ENCODE data around the gene CCDC201.

DNA sequence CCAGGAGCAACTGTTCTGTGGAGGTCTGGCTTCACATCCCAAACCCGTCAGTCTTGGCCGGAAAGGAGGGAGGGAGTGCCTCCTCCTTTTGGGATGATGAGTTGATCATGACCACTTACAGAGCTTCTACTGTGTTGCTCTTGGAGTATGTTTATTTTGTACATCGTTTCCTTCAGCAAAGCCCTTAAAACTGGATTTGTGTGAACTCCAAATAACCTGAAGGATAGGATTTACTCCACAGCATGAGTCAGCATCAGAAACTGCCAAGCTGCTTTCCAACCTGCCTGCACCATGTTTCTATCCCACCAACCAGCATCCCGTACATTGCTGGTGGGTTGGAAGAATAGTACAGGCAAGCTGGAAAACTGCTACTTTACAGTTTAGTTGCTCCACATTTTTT lies 3.5 kb downstream of the CCDC201 start:
- TF ChIP-seq POLR2A (IDR thresholded peaks at IDR 0.05; ENCODE audit: low read depth, low read length) (no peak), CTCF (IDR thresholded peaks at IDR 0.05; ENCODE audit: extremely low read depth in 1 of 2, insufficient read depth in 1 of 2, low read depth in 1 of 2, low read length in 2 of 2) (no peak), POLR2AphosphoS5 (IDR thresholded peaks at IDR 0.05; ENCODE audit: insufficient read depth, low read depth, low read length) (no peak), EZH2 (IDR thresholded peaks at IDR 0.05; ENCODE audit: borderline replicate concordance, low read depth, low read length, severe bottlenecking) (no peak), MYC (IDR thresholded peaks at IDR 0.05; ENCODE audit: low read depth, low read length) (no peak)
- TF ChIP-seq, protein P1, sequence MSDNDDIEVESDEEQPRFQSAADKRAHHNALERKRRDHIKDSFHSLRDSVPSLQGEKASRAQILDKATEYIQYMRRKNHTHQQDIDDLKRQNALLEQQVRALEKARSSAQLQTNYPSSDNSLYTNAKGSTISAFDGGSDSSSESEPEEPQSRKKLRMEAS (IDR thresholded peaks at IDR 0.05; ENCODE audit: insufficient read depth, insufficient read length), result no peak

Data from endothelial cell of umbilical vein (primary cell).